Thoracic aorta (tissue), 2 donors: ENCODE results near the gene POLR3B. TPM values are rescaled to one million over a fixed set of nuclear protein-coding genes. Genes with fewer than 3 reads are reported as not detected.

Source experiments
- ATAC-seq: fragments of 150-250 bp; one replicate; pipeline ENCODE4 v1.8.0; 2017; ENCODE audit warnings: low read depth; ENCODE audit not compliant: insufficient number of reproducible peaks, low FRiP score
- DNase-seq: peaks from one replicate; pipeline ENCODE4 v3.0.0-alpha.2; 2020; ENCODE audit warnings: low spot score
- H3K27ac ChIP-seq, 2 donors: fragments of 200-600 bp; sonication (generic); 1 replicate in 1 of 2; 2 replicates in 1 of 2; pipeline ENCODE4 v1.5.1; 2016; ENCODE audit warnings: mild to moderate bottlenecking in 2 of 2, moderate library complexity in 2 of 2
- H3K27me3 ChIP-seq: fragments of 200-600 bp; sonication (generic); replicated peaks from 2 replicates; pipeline ENCODE4 v1.6.0; 2016; ENCODE audit warnings: mild to moderate bottlenecking; ENCODE audit not compliant: insufficient read depth
- H3K36me3 ChIP-seq: fragments of 200-600 bp; sonication (generic); one replicate; pipeline ENCODE4 v1.5.1; 2016
- H3K4me1 ChIP-seq, 2 donors: fragments of 200-600 bp; sonication (generic); 1 replicate in 1 of 2; 2 replicates in 1 of 2; pipeline versions ENCODE4 v1.5.1 to v1.6.0; 2016; ENCODE audit warnings: low read depth in 2 of 2, mild to moderate bottlenecking in 1 of 2; ENCODE audit not compliant: control insufficient read depth in 1 of 2
- H3K4me3 ChIP-seq: fragments of 200-600 bp; sonication (generic); 2 replicates; pipeline ENCODE4 v1.5.1; 2016; ENCODE audit warnings: mild to moderate bottlenecking
- H3K9me3 ChIP-seq: fragments of 200-600 bp; sonication (generic); 2 replicates; pipeline ENCODE4 v1.5.1; 2016
- total RNA-seq, 2 donors: library from RNA; depleted of rRNA; stranded (reverse); fragments of >200 nt; gene quantifications; one replicate each; pipeline versions ENCODE4 v1.1.0 to v1.2.3, GENCODE V29; 2016
- TF ChIP-seq, protein P1 (sequence below): fragments of 200-600 bp; sonication (generic); IDR thresholded peaks from one replicate; pipeline ENCODE4 v1.5.1; 2019; ENCODE audit warnings: antibody characterized with exemption

Gene POLR3B
- total RNA-seq, 2 donors from 2014 or later = 7.7 to 7.8 TPM

DNA sequence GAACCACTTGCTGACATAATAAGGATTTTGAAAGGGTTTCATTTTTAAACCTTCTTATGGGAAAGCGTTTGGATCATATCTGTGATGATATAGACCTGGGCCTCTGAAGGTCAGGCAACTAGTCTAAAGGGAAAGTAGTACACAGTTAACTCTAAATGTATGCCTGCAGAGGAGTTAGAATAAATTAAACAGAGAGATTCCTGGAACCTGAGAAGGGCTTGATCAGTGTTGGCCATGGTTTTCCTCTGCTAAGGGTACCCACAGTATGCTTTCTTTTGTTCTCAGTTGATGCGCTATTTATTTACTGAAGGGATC lies 14.4 kb upstream of the POLR3B start:
- ATAC-seq (no peak), DNase-seq (no peak)
- H3K9me3 ChIP-seq = no peaks in the 10 kb centered on the region
- peaks cover 10% of the 10 kb centered on the region for H3K36me3 ChIP-seq
- H3K4me1 ChIP-seq = peaks cover 6 to 23% of the 10 kb centered on the region in 2 donors
- TF ChIP-seq, protein P1, sequence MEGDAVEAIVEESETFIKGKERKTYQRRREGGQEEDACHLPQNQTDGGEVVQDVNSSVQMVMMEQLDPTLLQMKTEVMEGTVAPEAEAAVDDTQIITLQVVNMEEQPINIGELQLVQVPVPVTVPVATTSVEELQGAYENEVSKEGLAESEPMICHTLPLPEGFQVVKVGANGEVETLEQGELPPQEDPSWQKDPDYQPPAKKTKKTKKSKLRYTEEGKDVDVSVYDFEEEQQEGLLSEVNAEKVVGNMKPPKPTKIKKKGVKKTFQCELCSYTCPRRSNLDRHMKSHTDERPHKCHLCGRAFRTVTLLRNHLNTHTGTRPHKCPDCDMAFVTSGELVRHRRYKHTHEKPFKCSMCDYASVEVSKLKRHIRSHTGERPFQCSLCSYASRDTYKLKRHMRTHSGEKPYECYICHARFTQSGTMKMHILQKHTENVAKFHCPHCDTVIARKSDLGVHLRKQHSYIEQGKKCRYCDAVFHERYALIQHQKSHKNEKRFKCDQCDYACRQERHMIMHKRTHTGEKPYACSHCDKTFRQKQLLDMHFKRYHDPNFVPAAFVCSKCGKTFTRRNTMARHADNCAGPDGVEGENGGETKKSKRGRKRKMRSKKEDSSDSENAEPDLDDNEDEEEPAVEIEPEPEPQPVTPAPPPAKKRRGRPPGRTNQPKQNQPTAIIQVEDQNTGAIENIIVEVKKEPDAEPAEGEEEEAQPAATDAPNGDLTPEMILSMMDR = no peak
- H3K4me3 ChIP-seq = peak overlapping the region; percentile 44
- peak overlapping the region; percentile 12 to 35 for H3K27ac ChIP-seq
- no peaks in the 10 kb centered on the region for H3K27me3 ChIP-seq

DNA sequence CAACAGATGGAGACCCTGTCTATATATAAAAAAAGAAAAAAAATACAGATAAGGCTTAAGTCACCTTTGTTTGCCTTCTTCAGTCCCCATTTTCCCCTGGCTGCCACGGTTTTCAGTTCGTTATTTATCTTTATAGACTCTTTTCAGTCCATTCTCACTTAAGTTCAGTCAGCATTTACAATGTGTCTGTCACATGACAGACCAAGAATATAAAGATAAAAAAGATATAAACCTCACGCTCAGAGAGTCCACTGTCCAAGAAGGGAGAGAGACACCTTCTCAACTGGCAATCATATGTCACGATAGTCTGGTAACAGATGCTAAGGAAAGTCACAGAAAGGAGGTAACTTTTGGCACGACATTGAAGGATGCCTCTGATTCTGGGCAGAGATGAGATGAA lies 13.4 kb upstream of the POLR3B start:
- ATAC-seq = no peak
- H3K36me3 ChIP-seq = peaks cover 10% of the 10 kb centered on the region
- no peak for DNase-seq
- TF ChIP-seq, protein P1 = no peak
- H3K9me3 ChIP-seq = no peaks in the 10 kb centered on the region
- peak overlapping the region in 1 of 2 donors; percentile 6 for H3K27ac ChIP-seq
- H3K27me3 ChIP-seq = no peaks in the 10 kb centered on the region
- no peak overlapping the region for H3K4me3 ChIP-seq
- H3K4me1 ChIP-seq = peaks cover 6 to 23% of the 10 kb centered on the region in 2 donors

DNA sequence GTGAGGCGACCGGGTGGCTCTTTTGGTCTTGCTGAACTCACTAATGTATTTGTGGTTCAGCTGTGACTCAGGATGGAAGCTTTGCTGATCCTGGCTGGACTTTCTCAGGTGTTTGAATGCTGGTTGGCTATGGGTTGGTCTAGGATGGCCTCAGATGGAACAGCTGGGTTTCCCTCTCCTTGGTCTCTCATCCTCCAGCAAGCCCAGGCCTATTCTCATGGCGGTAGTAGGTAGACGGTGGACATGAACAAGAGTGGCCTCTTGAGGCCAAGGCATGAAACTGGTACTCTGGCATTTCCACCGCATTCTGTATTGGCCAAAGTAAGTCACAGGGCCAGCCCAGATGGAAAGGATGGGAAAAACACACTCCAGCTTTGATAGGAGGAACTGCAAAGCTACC lies 11.8 kb upstream of the POLR3B start:
- TF ChIP-seq, protein P1 = no peak
- Histone ChIP-seq H3K4me3 (no peak overlapping the region), H3K36me3 (peaks cover 10% of the 10 kb centered on the region), H3K27ac (no peak overlapping the region), H3K9me3 (no peaks in the 10 kb centered on the region), H3K4me1 (peaks cover 6 to 23% of the 10 kb centered on the region in 2 donors), H3K27me3 (no peaks in the 10 kb centered on the region)
- DNase-seq = no peak
- ATAC-seq = no peak

DNA sequence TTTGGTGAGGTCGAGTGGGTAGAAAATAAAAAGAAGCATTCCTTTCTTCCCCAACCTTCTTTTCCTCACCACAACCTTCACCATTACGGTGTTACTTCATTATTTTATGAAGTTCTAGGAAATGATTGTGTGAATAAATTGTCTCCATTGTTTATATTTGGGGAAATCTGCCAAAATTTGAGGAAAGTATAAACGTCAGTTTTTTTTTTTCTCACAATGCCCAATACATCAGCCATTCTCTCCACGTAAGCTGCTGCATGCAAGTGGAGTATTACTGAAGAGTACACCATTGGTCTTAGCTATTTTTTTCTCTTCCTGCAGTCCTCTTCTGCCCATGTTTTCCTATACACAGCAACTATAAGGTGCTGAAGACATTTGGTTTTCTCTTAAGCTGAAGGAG lies 9.1 kb upstream of the POLR3B start:
- Histone ChIP-seq H3K27ac (no peak overlapping the region), H3K4me1 (peaks cover 0 to 4% of the 10 kb centered on the region in 2 donors), H3K9me3 (no peaks in the 10 kb centered on the region), H3K4me3 (no peak overlapping the region), H3K36me3 (peaks cover 10% of the 10 kb centered on the region), H3K27me3 (no peaks in the 10 kb centered on the region)
- ATAC-seq (no peak), DNase-seq (no peak)
- TF ChIP-seq, protein P1 = no peak

DNA sequence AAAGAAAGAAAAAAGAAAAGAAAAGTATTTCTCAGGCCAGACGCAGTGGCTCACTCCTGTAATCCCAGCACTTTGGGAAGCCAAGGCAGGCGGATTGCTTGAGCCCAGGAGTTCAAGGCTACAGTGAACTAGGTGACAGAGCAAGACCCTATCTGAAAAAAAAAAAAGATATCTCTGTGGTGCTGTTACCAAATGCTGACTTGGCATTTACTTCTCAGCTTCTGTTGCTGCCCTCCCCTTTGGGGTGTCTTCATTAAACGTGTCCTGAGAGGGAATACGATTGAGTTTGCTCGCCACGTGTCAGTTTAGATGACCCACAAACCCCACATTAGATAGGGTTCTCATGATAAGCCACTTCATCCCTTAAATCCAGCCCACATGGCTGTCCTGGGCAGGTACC lies 4.4 kb upstream of the POLR3B start:
- Histone ChIP-seq H3K27me3 (no peaks in the 10 kb centered on the region), H3K36me3 (no peaks in the 10 kb centered on the region), H3K27ac (no peak overlapping the region), H3K4me1 (no peaks in the 10 kb centered on the region), H3K9me3 (no peaks in the 10 kb centered on the region), H3K4me3 (no peak overlapping the region)
- DNase-seq (no peak), ATAC-seq (no peak)
- TF ChIP-seq, protein P1 = no peak
